ENCODE results near the gene PGBD1.

DNA sequence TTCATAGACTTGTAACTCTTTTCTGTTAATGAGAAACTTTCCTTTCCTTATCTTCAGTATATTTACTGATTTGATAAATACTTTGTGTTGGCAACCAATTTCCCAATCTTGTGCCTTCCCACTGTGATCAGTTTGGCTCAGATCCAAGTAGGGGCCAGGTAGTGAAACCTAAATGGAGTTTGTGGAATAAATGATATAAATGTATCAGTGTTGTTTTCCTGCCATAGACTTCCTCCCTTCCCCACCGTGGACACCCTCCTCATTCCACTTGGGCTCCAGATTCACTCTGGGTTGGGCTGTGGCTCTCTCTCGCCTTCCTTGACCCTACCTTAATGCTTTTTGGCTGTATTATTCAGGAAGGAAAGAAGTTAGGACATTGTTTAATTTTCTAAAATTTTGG, 69.7 kb downstream of the PGBD1 start:
- TF ChIP-seq, protein P1, sequence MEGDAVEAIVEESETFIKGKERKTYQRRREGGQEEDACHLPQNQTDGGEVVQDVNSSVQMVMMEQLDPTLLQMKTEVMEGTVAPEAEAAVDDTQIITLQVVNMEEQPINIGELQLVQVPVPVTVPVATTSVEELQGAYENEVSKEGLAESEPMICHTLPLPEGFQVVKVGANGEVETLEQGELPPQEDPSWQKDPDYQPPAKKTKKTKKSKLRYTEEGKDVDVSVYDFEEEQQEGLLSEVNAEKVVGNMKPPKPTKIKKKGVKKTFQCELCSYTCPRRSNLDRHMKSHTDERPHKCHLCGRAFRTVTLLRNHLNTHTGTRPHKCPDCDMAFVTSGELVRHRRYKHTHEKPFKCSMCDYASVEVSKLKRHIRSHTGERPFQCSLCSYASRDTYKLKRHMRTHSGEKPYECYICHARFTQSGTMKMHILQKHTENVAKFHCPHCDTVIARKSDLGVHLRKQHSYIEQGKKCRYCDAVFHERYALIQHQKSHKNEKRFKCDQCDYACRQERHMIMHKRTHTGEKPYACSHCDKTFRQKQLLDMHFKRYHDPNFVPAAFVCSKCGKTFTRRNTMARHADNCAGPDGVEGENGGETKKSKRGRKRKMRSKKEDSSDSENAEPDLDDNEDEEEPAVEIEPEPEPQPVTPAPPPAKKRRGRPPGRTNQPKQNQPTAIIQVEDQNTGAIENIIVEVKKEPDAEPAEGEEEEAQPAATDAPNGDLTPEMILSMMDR (IDR thresholded peaks at IDR 0.05; ENCODE audit: low read depth, low read length, poor library complexity, severe bottlenecking), result no peak
- no peak for TF ChIP-seq EZH2phosphoT487 (IDR thresholded peaks at IDR 0.05; ENCODE audit: borderline replicate concordance, low read length)

Measured in DOHH2 (cell line).